SH-SY5Y (cell line): ENCODE measurements around the gene NXNL2.

Experiments used
- GATA2 ChIP-seq: IDR thresholded peaks from 2 replicates; pipeline ENCODE4 v1.6.1; 2011; ENCODE audit warnings: mild to moderate bottlenecking, low read depth, low read length
- GATA3 ChIP-seq: IDR thresholded peaks from 2 replicates; pipeline ENCODE4 v1.6.1; 2011; ENCODE audit warnings: low read depth, mild to moderate bottlenecking, low read length, moderate library complexity

NXNL2 gene

GRCh38 chr9:88579050-88579715, 44.2 kb downstream of the NXNL2 start:
- TF ChIP-seq GATA3 (no peak), GATA2 (no peak)

DNA sequence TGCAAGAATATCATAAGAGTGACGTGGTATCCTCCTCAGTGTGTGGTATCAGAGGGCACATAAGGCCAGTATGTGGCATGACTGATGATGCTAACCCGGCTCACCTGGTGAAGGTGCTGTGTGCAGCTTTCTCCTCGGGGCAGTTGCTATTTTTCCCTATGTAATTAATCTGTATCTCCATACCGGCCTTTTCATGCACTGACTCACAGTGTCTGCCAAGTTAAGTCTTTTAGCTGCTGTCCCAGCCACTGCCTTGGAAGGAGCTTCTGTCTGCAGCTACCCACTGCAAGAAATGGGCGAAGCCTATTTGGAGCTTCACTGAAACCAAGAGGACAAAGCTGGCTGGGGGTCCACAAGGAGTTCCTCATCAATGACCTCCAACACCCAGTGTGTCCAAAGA, 46.0 kb downstream of the NXNL2 start:
- TF ChIP-seq GATA3 (no peak), GATA2 (no peak)

DNA sequence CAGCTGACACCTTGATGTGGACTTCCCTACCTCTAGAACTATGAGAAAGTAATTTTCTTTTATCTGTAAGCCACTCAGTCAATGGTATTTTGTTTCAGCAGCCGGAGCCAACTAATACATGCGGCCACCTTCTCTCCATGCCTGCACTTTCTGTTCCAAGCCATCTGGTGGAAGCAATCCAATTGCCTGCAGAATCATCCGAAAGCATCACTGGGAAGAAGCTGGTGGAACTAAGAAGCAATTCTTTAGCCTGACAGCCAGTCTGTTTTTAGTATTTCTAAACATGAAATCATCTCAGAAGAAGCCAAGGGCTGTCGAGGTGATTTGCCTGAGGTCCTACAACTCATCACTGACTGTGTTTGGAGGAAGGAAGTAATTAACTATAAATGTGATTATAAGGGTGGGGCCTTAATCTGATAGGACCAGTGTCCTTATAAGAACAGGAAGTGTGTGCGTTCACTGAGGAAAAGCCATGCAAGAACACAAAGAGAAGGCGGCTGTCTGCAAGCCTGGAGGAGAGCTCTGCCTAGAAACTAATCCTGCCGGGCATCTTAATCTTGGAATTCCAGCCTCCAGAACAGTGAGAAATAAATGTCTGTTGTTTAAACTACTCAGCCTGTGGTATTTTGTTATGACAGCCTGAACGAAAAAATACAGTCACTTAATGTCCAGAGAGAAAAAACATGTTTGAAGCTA, 49.1 kb downstream of the NXNL2 start:
- TF ChIP-seq GATA2 (no peak), GATA3 (no peak)

DNA sequence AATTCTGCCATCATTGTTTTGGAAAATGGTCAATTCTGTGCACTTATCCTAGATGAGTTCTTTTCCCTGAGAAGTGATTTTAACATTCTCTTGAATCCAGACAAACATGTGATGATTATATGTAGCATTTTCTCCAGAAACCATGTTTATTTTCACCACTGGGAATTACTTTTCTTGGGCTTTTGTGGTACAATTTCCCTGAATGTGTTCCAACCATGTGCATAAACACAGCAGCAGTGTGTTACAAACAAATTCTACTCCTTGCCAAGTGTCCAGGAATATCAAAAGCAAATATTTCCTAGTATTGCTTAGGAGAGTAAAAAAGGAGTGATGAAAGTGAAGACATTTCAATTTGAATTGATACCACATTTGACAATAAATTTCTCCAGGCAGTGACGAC, 50.4 kb downstream of the NXNL2 start:
- TF ChIP-seq GATA3 (no peak), GATA2 (no peak)

DNA sequence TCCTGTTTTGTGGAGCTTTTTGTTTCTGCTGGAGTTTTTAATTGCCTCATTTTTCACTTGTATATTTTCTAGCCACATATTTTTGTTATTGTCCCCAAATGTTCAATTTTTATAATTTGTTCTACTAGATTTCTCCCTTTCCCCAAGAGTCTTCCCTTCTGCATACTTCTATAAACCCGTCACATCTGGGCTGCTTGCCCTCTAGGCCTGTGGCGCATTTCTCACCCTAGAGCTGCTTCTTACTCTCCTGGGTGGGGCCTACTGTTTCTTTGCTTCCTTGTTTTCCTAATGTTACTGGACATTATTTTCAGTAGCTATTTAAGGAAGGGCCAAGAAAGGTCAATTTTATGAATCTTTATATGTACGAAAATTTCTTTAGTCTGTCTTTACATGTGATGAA, 51.5 kb downstream of the NXNL2 start:
- TF ChIP-seq GATA2 (no peak), GATA3 (no peak)

DNA sequence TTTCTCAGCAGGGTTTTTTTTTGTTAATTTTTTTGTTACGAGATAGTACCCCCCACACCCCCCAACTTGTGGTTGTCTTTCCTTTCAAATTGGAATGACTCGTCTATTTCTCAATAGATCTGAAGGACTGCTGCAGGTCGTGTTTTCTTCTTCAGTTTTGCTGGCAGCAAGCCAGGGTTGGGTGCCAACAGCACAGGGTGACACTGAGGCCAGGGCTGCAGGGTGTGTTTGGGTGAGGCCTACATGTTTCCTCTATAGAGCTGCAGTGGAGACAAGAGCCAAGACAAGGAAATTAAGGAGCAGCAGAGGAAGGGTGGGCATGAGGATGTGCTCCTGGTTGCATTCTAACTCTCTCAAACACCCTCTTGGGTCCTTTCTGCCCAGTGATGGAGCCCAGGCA, 52.2 kb downstream of the NXNL2 start:
- TF ChIP-seq GATA2 (no peak), GATA3 (no peak)

GRCh38 chr9:88587885-88588649, 53.1 kb downstream of the NXNL2 start:
- TF ChIP-seq GATA2: no peak
- TF ChIP-seq GATA3: no peak

DNA sequence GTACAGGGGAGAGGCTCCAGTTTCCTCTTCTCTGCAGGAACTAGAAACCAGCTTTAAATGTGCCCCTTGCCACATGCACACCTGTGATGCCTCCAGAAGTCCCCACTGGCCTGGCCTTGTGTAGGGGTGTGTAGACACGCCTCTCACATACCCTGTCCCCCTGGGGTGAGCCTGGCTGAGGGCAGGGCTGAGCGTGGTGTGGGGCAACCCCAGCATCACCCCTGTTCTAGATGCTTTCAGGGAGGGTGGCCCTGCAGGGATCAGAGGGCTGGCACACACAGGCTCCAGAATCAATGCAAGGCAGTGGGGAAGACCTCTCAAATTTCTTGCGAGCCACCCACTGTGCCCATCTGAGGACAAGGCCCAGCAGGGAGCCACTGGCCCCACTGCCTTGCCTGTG, 54.7 kb downstream of the NXNL2 start:
- TF ChIP-seq GATA2 (no peak), GATA3 (no peak)

GRCh38 chr9:88590558-88591146, 55.7 kb downstream of the NXNL2 start:
- no peak for TF ChIP-seq GATA2
- TF ChIP-seq GATA3: no peak

GRCh38 chr9:88593537-88594185, 58.7 kb downstream of the NXNL2 start:
- TF ChIP-seq GATA3: no peak
